Thyroid gland (tissue), 4 donors: ENCODE results near the gene BRMS1. TPM values are rescaled to one million over a fixed set of nuclear protein-coding genes. Genes with fewer than 3 reads are reported as not detected.
"Not testable (repeated sequence)": the region's sequence is repeated elsewhere in the genome, so short reads cannot be mapped to it uniquely, and the experiment has no call there.

ENCODE experiments used
- DNase-seq, 2 donors: peaks; one replicate each; pipeline ENCODE4 v3.0.0-alpha.2; 2019
- H3K27ac ChIP-seq, 3 donors: fragments of 200-600 bp; sonication (generic); 1 replicate in 2 of 3; 2 replicates in 1 of 3; pipeline ENCODE4 v1.5.1; 2016 to 2019; ENCODE audit warnings: mild to moderate bottlenecking in 1 of 3, moderate library complexity in 1 of 3
- H3K27me3 ChIP-seq: fragments of 200-600 bp; sonication (generic); one replicate; pipeline ENCODE4 v1.5.1; 2019
- H3K36me3 ChIP-seq, 2 donors: fragments of 200-600 bp; sonication (generic); one replicate each; pipeline ENCODE4 v1.5.1; 2016 to 2019
- H3K4me1 ChIP-seq, 2 donors: fragments of 200-600 bp; sonication (generic); one replicate each; pipeline ENCODE4 v1.5.1; 2017 to 2019
- H3K4me3 ChIP-seq, 3 donors: fragments of 200-600 bp; sonication (generic); replicated peaks in 1 of 3; 1 replicate in 2 of 3; 2 replicates in 1 of 3; pipeline ENCODE4 v1.5.1; 2016; ENCODE audit warnings: mild to moderate bottlenecking in 1 of 3
- H3K9me3 ChIP-seq: fragments of 200-600 bp; sonication (generic); one replicate; pipeline ENCODE4 v1.5.1; 2017
- POLR2A ChIP-seq, 2 donors: fragments of 450-650 bp; IDR thresholded peaks; one replicate each; pipeline ENCODE4 v1.6.1; 2017; ENCODE audit warnings: antibody characterized with exemption in 2 of 2, mild to moderate bottlenecking in 2 of 2, moderate library complexity in 1 of 2
- WGBS, 2 donors: methylation state at CpG; one replicate each; pipeline ENCODE4 v1.1.5; 2017; 5-methylcytosine and 5-hydroxymethylcytosine counted together
- intact Hi-C: fragments of 100-400 bp; cut with DNase I; formaldehyde crosslinking; loops from one replicate; pipeline ENCODE4 v1.15.1; 2023
- total RNA-seq, 4 donors: library from RNA; depleted of rRNA; stranded (reverse); fragments of >200 nt; gene quantifications; one replicate each; pipeline ENCODE4 v1.2.3, GENCODE V29; 2016
- TF ChIP-seq, protein P1 (sequence below), 6 experiments: fragments of 200-600 bp in 3 of 6; fragments of 450-650 bp in 3 of 6; sonication (generic) in 3 of 6; IDR thresholded peaks; one replicate each; pipeline ENCODE4 v1.5.1; 2016 to 2019; ENCODE audit warnings: antibody characterized with exemption in 6 of 6, mild to moderate bottlenecking in 2 of 6, inconsistent platforms in 1 of 6, moderate library complexity in 1 of 6

Gene BRMS1
- total RNA-seq, 4 donors from 2014 or later, result 41.4 to 64.4 (median 53.8) TPM

DNA sequence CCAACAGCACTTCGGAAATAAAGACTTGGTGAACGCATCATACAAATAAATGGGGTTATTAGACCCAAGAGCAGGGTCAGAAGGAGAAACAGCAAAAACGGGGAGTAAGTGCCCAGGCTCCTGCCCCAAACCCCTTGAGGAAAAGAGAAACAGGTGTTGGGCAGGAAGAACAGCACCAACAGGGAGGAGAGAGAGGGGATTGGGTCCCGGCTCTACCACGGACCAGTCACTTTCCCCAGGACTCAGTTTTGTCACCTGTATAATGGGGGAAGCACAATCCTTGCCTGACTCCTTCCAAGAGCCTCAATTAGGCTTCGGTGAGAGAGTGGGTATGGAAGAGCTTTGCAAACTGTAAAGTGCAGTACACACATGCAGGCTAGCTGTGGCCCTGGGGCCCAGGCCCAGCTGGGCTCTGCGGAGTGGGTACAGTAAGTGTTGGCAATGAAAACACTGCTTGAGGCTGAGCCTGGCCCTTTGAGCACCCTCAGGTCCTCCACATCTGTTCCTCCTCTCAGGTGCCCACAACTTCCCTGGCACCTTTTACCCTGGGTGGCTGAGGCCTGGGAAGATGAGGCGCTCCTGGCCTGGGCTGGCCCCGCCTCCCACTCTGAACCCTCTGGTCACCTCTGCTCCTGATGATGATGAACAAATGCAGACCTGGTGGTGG lies 17.7 kb upstream of the BRMS1 start:
- TF ChIP-seq, protein P1, sequence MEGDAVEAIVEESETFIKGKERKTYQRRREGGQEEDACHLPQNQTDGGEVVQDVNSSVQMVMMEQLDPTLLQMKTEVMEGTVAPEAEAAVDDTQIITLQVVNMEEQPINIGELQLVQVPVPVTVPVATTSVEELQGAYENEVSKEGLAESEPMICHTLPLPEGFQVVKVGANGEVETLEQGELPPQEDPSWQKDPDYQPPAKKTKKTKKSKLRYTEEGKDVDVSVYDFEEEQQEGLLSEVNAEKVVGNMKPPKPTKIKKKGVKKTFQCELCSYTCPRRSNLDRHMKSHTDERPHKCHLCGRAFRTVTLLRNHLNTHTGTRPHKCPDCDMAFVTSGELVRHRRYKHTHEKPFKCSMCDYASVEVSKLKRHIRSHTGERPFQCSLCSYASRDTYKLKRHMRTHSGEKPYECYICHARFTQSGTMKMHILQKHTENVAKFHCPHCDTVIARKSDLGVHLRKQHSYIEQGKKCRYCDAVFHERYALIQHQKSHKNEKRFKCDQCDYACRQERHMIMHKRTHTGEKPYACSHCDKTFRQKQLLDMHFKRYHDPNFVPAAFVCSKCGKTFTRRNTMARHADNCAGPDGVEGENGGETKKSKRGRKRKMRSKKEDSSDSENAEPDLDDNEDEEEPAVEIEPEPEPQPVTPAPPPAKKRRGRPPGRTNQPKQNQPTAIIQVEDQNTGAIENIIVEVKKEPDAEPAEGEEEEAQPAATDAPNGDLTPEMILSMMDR (IDR thresholded peaks at IDR 0.05), result no peak
- TF ChIP-seq POLR2A (IDR thresholded peaks at IDR 0.05), result no peak

DNA sequence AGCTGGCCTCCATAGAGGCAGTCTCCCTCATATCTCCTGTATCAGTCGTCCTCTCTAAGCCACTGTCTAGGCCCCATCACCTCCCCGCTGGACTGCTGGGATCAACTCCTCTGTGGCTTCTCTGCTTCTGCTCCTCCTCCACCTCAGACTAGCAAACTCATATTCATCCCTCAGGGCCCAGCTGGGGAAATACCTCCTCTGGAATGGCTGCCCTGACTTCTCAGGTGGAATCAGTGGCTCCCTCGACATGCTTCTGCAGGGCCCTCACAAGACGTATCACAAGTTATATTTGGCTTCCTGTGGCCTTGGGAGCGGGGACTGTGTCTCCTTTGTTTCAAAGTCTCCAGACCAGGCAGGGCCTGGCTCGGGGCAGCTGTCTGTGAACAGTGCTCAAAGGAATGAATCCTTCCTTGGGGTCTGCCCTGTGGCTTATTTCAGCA lies 16.6 kb upstream of the BRMS1 start:
- Histone ChIP-seq H3K4me3 (no peak overlapping the region), H3K27ac (no peak overlapping the region), H3K36me3 (no peaks in the 10 kb centered on the region), H3K4me1 (no peaks in the 10 kb centered on the region), H3K9me3 (no peaks in the 10 kb centered on the region), H3K27me3 (no peaks in the 10 kb centered on the region)
- intact Hi-C loops, result no loop called here
- WGBS, 2 donors, result 80 to 86% methylated on average over 6 of the region's 6 CpGs
- no peak for DNase-seq
- no peak for TF ChIP-seq POLR2A (IDR thresholded peaks at IDR 0.05)
- TF ChIP-seq, protein P1 (IDR thresholded peaks at IDR 0.05), result no peak

More for the DNA sequence above, 17.7 kb upstream of the BRMS1 start:
- DNase-seq, result no peak
- Histone ChIP-seq H3K4me3 (no peak overlapping the region), H3K9me3 (no peaks in the 10 kb centered on the region), H3K36me3 (no peaks in the 10 kb centered on the region), H3K27me3 (no peaks in the 10 kb centered on the region), H3K27ac (no peak overlapping the region), H3K4me1 (no peaks in the 10 kb centered on the region)
- WGBS, 2 donors, result 79 to 85% methylated on average over 9 of the region's 9 CpGs
- intact Hi-C loops, result no loop called here

DNA sequence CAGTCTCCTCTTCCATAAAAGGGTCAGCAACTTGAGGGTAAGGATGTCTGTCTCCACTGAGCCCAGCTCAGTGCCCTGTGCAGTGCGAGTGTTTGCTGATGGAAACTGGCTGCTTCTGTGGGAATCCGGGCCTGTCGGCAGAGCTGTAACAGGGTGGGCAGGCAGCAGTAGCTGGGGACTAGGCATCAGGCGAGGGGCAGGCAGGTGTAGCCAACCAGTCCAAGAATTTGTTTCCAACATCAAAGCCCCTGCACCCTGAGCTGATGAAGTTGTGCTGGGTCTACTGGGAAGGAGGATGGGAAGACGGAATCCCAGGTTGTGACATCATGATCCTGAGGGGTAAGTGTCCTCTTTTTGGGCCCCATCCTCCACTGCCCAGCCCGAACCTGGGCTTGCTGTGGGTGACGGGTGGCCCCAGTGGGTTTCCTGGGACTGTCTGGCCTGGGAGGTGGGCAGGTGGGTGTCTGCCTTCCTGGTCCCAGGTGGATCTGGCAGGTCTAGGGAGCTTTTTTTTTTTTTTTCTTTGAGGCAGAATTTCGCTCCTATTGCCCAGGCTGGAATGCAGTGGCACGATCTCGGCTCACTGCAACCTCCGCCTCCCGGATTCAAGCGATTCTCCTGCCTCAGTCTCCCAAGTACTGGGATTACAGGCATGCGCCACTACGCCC lies 15.6 kb upstream of the BRMS1 start:
- intact Hi-C loops, result no loop called here
- 95 to 98% methylated on average over 14 to 15 of the region's 15 CpGs for WGBS, 2 donors
- H3K36me3 ChIP-seq, result no peaks in the 10 kb centered on the region
- H3K4me3 ChIP-seq, result no peak overlapping the region
- TF ChIP-seq, protein P1 (IDR thresholded peaks at IDR 0.05), result no peak
- TF ChIP-seq POLR2A (IDR thresholded peaks at IDR 0.05), result no peak
- H3K27ac ChIP-seq, result no peak overlapping the region
- no peaks in the 10 kb centered on the region for H3K9me3 ChIP-seq
- no peaks in the 10 kb centered on the region for H3K4me1 ChIP-seq
- no peak for DNase-seq
- H3K27me3 ChIP-seq, result no peaks in the 10 kb centered on the region

DNA sequence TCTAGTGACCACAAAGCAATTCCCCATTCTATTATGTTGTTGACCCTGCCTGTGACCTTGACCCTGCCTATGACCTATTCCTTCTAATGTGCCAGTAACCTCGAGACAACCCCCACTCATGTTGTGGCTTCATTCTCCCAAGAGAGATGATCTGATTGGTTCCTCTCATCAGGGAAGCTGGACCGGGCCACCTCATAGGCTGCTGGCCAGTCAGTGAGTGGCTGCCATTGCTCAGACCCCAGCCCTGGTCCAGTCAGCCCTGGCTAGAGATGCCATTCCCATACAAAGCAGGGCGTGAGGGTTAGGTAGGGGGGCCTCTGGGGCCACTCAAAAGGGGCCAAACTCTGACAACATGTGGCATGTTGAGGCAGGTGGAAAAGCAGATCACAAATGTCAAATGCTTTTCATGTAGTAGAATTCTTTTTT lies 14.8 kb upstream of the BRMS1 start:
- H3K9me3 ChIP-seq, result no peaks in the 10 kb centered on the region
- H3K27me3 ChIP-seq, result no peaks in the 10 kb centered on the region
- 60 to 78% methylated on average over 2 to 3 of the region's 3 CpGs for WGBS, 2 donors
- H3K4me3 ChIP-seq, result no peak overlapping the region
- H3K27ac ChIP-seq, result no peak overlapping the region
- TF ChIP-seq, protein P1 (IDR thresholded peaks at IDR 0.05), result no peak
- no peak for TF ChIP-seq POLR2A (IDR thresholded peaks at IDR 0.05)
- no peaks in the 10 kb centered on the region for H3K36me3 ChIP-seq
- no peaks in the 10 kb centered on the region for H3K4me1 ChIP-seq
- intact Hi-C loops, result no loop called here
- DNase-seq, result no peak

DNA sequence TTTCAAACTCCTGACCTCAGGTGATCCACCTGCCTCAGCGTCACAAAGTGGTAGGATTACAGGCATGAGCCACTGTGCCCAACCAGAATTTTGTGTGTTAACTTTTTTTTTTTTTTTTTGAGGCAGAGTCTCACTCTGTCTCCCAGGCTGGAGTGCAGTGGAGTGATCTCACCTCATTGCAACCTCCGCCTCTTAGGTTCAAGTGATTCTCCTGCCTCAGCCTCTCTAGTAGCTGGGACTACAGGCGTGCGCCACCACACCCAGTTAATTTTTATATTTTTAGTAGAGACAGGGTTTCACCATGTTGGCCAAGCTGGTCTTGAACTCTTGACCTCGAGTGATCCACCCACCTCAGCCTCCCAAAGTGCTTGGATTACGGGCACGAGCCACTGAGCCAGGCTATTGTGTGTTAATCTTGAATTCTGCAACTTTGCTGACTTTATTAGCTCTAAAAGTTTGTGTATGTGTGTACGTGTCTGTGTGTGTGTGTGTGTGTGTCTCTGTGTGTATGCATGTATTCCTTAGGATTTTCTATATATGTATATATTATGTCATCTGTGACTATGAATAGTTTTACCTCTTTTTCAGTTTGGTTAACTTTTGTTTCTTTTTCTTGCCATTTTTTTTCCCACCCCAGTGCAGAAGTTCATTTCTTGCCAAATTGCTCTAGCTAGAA lies 5.8 kb upstream of the BRMS1 start:
- H3K4me1 ChIP-seq, result peaks cover 10 to 13% of the 10 kb centered on the region in 2 donors
- DNase-seq, intact Hi-C loops, H3K9me3 ChIP-seq, H3K27ac ChIP-seq, H3K36me3 ChIP-seq, H3K27me3 ChIP-seq, H3K4me3 ChIP-seq: not testable (repeated sequence)
- WGBS, 2 donors, result 90 to 94% methylated on average over 8 of the region's 8 CpGs
